SK-N-MC (cell line): Measurements from ENCODE around the gene SYTL4.

Experiments used
- EZH2 ChIP-seq: fragments of 200-600 bp; sonication (generic); IDR thresholded peaks from one replicate; pipeline ENCODE4 v1.6.1; 2017; ENCODE audit warnings: antibody characterized with exemption
- FOXP2 ChIP-seq: optimal IDR thresholded peaks from 2 replicates; pipeline ENCODE3; 2011; ENCODE audit warnings: mild to moderate bottlenecking, moderate library complexity; ENCODE audit not compliant: insufficient read depth; ENCODE audit errors: extremely low read length, control extremely low read depth
- POLR2AphosphoS5 ChIP-seq: IDR thresholded peaks from 2 replicates; pipeline ENCODE4 v1.6.1; 2012; ENCODE audit warnings: mild to moderate bottlenecking, low read depth, low read length, borderline replicate concordance

GRCh38 chrX:100672966-100673365 lies 59.0 kb downstream of the SYTL4 start:
- TF ChIP-seq EZH2: no peak
- TF ChIP-seq POLR2AphosphoS5: no peak
- TF ChIP-seq FOXP2: no peak
